ENCODE results near the gene SOX1.

DNA sequence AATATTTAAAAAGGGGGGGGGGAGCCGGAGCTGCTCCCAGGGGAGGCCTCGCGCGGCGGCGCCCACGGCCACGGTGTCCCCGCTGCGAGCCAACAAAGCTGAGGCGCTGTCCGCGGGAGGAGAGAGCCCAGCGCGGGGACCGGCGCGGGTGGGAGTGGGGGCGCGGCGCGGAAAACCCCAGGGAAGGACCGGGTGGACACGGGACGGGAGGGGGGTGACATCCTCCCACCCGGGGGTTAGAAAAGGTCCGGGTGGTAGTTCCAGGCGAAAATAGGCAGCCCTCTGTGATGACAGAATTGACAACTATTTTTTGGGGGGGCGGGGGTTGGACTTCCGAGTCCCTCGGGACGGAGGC is 11.1 kb upstream of the SOX1 start:
- TF ChIP-seq, protein P1, sequence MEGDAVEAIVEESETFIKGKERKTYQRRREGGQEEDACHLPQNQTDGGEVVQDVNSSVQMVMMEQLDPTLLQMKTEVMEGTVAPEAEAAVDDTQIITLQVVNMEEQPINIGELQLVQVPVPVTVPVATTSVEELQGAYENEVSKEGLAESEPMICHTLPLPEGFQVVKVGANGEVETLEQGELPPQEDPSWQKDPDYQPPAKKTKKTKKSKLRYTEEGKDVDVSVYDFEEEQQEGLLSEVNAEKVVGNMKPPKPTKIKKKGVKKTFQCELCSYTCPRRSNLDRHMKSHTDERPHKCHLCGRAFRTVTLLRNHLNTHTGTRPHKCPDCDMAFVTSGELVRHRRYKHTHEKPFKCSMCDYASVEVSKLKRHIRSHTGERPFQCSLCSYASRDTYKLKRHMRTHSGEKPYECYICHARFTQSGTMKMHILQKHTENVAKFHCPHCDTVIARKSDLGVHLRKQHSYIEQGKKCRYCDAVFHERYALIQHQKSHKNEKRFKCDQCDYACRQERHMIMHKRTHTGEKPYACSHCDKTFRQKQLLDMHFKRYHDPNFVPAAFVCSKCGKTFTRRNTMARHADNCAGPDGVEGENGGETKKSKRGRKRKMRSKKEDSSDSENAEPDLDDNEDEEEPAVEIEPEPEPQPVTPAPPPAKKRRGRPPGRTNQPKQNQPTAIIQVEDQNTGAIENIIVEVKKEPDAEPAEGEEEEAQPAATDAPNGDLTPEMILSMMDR (IDR thresholded peaks at IDR 0.05): no peak
- TF ChIP-seq POLR2A (IDR thresholded peaks at IDR 0.05): no peak

All from heart left ventricle (tissue), 13 donors.